Umbilical cord (tissue), 2 donors: Measurements from ENCODE around the gene ABHD13. TPM values are rescaled to one million over a fixed set of nuclear protein-coding genes. Genes with fewer than 3 reads are reported as not detected.

Source experiments
- DNase-seq: peaks from one replicate; pipeline ENCODE4 v3.0.0-alpha.2; 2015; ENCODE audit warnings: low spot score
- total RNA-seq: library from RNA; depleted of rRNA; stranded (reverse); fragments of >200 nt; gene quantifications from one replicate; pipeline ENCODE4 v1.2.3, GENCODE V29; 2014; ENCODE audit warnings: low replicate concordance; ENCODE audit not compliant: insufficient read depth

ABHD13 gene
- total RNA-seq, 1 donor from 2014 or later, result 14.9 TPM

DNA sequence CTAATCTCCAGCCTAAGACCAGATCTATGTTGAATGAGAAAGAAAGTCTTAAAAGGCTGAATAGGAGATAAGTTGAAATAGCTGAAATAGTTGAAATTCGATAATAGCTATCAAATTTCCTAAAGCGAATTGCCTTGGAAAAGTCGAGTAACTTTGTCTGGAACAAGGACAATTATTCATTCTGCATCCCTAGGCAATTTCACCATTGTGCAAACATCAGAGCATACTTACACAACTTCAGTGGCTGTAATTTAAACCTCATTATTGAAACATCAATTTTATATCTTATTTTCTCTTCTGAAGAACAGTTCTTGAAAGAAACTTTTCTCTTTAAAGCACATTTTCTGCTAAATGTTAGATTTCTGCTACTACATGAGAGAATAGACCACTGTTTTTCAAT, 64.9 kb downstream of the ABHD13 start:
- DNase-seq, result peak; percentile 21

Other genes with a start within 250 kb of the ABHD13 start
- gene LIG4, start 2.9 kb upstream of the ABHD13 start, total RNA-seq, result 18.5 TPM
- 12.0 TPM for gene TNFSF13B, start 51.3 kb downstream of the ABHD13 start, total RNA-seq